ENCODE measurements around the gene ZBTB20. TPM values are rescaled to one million over a fixed set of nuclear protein-coding genes. Genes with fewer than 3 reads are reported as not detected.
A peak's percentile ranks its signal among the peaks of the same experiment; 100 is the strongest.

ZBTB20 gene
- total RNA-seq, 1 donor from 2014 or later = 27.5 TPM

DNA sequence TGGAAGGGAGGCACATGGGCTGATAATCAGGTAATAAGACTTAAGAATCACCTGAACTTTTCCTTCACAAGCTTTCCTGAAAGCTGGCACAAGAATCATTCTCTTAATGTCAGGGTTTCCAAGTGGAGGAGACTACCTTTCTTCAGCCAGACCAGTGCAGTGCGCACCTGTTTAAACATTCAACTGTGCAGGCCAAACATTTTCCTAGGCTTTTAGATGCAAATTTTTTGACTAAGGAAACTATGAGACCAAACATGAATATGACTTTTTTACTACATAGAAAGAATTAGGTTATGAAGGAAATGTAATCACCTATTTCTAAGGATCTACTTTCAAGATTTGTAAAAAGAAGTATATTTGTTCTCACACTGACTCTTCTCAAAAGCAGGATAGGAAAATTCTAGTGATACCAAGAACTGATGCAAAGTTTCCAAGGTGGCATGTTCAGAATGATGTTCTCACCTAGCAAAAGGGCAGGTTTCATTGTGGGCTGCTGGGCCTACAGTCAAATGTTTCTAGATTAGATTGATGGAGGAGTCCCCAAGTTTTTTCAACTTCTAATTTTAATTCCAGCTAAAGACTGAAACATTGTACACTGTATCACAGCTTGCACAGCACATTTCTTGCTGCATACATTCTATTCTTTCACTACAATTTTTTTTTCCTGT lies 514.2 kb downstream of the ZBTB20 start:
- H3K27ac Mint-ChIP-seq (ENCODE audit: unreplicated experiment) = no peak overlapping the region
- no peaks in the 10 kb centered on the region for H3K4me1 Mint-ChIP-seq (ENCODE audit: low read depth, unreplicated experiment)
- no peaks in the 10 kb centered on the region for H3K27me3 Mint-ChIP-seq (ENCODE audit: unreplicated experiment)
- peaks cover 2% of the 10 kb centered on the region for H3K9me3 Mint-ChIP-seq (ENCODE audit: unreplicated experiment)
- peaks cover 10% of the 10 kb centered on the region for H3K36me3 Mint-ChIP-seq (ENCODE audit: unreplicated experiment)
- no peak overlapping the region for H3K4me3 Mint-ChIP-seq (ENCODE audit: unreplicated experiment)
- no peak for DNase-seq
- TF ChIP-seq, protein P1, sequence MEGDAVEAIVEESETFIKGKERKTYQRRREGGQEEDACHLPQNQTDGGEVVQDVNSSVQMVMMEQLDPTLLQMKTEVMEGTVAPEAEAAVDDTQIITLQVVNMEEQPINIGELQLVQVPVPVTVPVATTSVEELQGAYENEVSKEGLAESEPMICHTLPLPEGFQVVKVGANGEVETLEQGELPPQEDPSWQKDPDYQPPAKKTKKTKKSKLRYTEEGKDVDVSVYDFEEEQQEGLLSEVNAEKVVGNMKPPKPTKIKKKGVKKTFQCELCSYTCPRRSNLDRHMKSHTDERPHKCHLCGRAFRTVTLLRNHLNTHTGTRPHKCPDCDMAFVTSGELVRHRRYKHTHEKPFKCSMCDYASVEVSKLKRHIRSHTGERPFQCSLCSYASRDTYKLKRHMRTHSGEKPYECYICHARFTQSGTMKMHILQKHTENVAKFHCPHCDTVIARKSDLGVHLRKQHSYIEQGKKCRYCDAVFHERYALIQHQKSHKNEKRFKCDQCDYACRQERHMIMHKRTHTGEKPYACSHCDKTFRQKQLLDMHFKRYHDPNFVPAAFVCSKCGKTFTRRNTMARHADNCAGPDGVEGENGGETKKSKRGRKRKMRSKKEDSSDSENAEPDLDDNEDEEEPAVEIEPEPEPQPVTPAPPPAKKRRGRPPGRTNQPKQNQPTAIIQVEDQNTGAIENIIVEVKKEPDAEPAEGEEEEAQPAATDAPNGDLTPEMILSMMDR (IDR thresholded peaks at IDR 0.05; ENCODE audit: partially characterized antibody, unreplicated experiment) = no peak

DNA sequence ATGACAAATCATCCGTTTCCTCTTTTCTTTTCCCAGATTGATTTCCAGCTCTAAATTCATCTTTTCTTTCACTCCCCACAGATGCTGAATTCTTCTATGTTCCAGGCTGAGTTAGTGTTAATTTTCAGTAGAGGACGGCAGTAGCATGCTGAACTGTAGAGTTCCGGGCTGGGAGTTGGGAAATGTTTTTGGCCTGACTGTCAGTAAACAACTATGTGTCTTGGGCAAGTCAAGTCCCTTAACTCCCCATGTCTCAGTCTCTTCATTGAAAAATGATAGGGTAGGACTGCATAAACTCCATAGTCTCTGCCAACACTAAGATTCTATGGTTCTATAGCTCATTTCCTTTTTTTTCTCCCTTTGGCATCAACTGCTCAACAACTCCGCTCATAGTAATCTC lies 519.3 kb downstream of the ZBTB20 start:
- H3K9me3 Mint-ChIP-seq (ENCODE audit: unreplicated experiment) = no peaks in the 10 kb centered on the region
- H3K27ac Mint-ChIP-seq (ENCODE audit: unreplicated experiment) = no peak overlapping the region
- no peak overlapping the region for H3K4me3 Mint-ChIP-seq (ENCODE audit: unreplicated experiment)
- H3K27me3 Mint-ChIP-seq (ENCODE audit: unreplicated experiment) = no peaks in the 10 kb centered on the region
- DNase-seq = no peak
- TF ChIP-seq, protein P1 (IDR thresholded peaks at IDR 0.05; ENCODE audit: partially characterized antibody, unreplicated experiment) = no peak
- H3K36me3 Mint-ChIP-seq (ENCODE audit: unreplicated experiment) = no peaks in the 10 kb centered on the region
- no peaks in the 10 kb centered on the region for H3K4me1 Mint-ChIP-seq (ENCODE audit: low read depth, unreplicated experiment)

DNA sequence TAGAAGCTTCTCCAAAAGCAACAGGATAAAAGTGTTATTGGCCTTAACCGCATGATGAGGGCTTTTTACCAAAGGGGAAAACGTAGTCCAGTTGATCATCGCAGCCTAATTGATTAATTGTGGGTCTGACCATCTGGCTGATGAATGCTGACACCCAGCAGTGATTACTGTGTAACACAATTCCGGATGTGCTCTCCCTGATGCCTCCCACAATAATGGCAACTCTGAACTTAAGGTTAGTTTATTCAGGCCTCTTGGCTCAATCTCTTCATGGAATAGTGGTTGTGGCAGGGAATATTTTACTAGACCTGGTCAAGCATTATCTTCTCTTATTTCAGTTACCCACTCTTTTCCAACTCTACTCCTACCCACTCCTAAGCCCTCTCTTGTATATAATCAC lies 520.3 kb downstream of the ZBTB20 start:
- no peak for DNase-seq
- H3K4me3 Mint-ChIP-seq (ENCODE audit: unreplicated experiment) = no peak overlapping the region
- TF ChIP-seq, protein P1 (IDR thresholded peaks at IDR 0.05; ENCODE audit: partially characterized antibody, unreplicated experiment) = no peak
- no peaks in the 10 kb centered on the region for H3K4me1 Mint-ChIP-seq (ENCODE audit: low read depth, unreplicated experiment)
- no peaks in the 10 kb centered on the region for H3K27me3 Mint-ChIP-seq (ENCODE audit: unreplicated experiment)
- no peak overlapping the region for H3K27ac Mint-ChIP-seq (ENCODE audit: unreplicated experiment)
- no peaks in the 10 kb centered on the region for H3K9me3 Mint-ChIP-seq (ENCODE audit: unreplicated experiment)
- H3K36me3 Mint-ChIP-seq (ENCODE audit: unreplicated experiment) = no peaks in the 10 kb centered on the region

DNA sequence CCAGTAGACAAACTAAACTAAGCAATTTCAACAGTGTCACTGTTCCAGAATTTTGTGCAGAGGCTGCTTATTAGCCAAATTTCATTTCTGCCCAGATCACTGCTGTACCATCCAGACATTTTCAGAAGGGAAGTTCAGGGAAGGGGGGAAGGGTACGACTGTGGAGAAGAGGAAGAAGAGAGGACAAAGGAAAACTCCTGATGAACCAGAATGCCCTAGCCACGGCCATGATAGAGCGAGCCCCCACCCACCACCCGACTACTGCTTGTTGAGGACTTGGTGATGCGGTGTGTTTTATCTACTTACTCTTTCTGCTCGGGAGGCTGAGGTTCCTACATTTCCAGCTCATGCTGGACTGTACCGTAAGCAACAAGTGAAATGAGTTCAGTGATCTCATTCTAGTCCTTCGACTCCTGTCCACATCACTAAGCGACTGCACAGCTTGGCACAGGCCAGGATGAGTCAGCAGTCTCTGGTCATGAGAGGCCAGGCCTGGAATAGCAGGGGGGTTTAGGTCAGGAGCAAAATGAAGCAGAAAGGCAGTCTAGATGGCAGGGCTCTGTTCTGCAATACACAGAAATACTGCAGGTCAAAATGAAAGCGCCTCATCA lies 522.4 kb downstream of the ZBTB20 start:
- TF ChIP-seq, protein P1 (IDR thresholded peaks at IDR 0.05; ENCODE audit: partially characterized antibody, unreplicated experiment) = no peak
- peak; percentile 25 for DNase-seq
- Mint-ChIP-seq H3K4me3 (ENCODE audit: unreplicated experiment) (no peak overlapping the region), H3K4me1 (ENCODE audit: low read depth, unreplicated experiment) (no peaks in the 10 kb centered on the region), H3K27ac (ENCODE audit: unreplicated experiment) (no peak overlapping the region), H3K36me3 (ENCODE audit: unreplicated experiment) (no peaks in the 10 kb centered on the region), H3K27me3 (ENCODE audit: unreplicated experiment) (no peaks in the 10 kb centered on the region), H3K9me3 (ENCODE audit: unreplicated experiment) (no peaks in the 10 kb centered on the region)

DNA sequence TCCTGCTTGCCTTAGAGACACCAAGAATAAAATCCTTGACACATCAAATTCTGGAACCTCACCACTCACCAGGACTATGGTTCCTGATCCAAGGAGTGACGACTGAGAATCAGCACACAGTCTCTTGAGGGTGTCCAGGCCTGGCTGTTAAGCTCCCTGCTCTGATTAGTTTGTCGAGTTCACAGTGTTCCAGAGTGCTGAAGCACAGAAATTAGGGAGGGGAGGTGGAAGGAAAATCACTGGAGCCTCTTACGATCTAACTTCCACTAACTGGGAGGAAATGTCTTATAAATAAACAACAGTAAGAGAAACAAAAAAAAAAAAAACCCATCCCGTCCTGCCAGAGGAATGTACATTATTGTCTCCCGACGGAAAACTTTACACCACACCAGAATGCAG lies 523.0 kb downstream of the ZBTB20 start:
- H3K27ac Mint-ChIP-seq (ENCODE audit: unreplicated experiment) = no peak overlapping the region
- H3K4me1 Mint-ChIP-seq (ENCODE audit: low read depth, unreplicated experiment) = no peaks in the 10 kb centered on the region
- H3K4me3 Mint-ChIP-seq (ENCODE audit: unreplicated experiment) = no peak overlapping the region
- H3K36me3 Mint-ChIP-seq (ENCODE audit: unreplicated experiment) = no peaks in the 10 kb centered on the region
- TF ChIP-seq, protein P1 (IDR thresholded peaks at IDR 0.05; ENCODE audit: partially characterized antibody, unreplicated experiment) = no peak
- DNase-seq = no peak
- no peaks in the 10 kb centered on the region for H3K9me3 Mint-ChIP-seq (ENCODE audit: unreplicated experiment)
- no peaks in the 10 kb centered on the region for H3K27me3 Mint-ChIP-seq (ENCODE audit: unreplicated experiment)
